Activated CD8-positive, alpha-beta memory T cell treated with anti-CD3 and anti-CD28 coated beads for 1 hour (primary cell): Measurements from ENCODE around the gene ZNF532.

Experiments used
- DNase-seq, 2 donors: peaks; one replicate each; pipeline ENCODE4 v3.0.0-alpha.2; 2020; ENCODE audit warnings: low read depth in 1 of 2; ENCODE audit errors: extremely low read depth in 1 of 2

ZNF532 gene

DNA sequence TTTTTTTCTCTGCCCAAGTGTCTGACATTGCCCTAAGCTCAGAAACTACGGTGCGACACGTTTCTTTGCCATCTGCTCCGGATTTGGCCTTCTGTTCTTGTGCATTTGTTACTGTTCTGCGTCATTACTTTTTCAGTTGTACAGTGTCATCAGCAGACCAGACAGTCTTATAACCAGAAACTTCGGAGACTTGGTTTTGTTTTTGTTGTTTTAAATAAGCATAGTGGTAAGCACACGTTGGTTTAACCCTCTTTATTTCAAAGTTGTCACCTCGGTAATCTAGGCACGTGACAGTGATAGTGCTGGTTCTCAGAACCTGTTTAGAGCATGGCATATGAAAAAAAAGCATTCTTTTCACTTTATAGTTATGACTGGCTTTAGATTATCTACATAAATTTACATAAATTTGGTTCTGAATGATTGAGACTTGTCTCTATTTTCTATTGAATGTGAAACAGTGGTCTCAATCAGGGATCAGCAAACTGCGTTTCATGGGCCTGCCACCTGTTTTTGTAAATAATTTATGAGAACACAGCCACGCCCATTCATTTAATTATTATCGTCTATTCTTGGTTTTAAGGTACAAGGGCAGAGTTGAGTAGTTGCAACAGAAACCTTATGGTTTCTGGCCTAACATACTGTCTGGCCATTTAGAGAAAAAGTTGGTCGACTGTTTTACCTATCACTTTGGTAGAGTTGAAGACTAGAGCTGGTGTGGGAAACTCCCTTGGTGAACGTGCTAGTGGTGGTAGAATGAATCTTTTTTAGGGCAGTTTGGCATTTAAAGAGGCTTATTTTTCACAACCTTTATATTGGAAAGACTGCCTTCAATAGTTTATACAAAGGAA, 106.5 kb downstream of the ZNF532 start:
- DNase-seq, result no peak

GRCh38 chr18:58975296-58975695, 110.6 kb downstream of the ZNF532 start:
- DNase-seq, result no peak

DNA sequence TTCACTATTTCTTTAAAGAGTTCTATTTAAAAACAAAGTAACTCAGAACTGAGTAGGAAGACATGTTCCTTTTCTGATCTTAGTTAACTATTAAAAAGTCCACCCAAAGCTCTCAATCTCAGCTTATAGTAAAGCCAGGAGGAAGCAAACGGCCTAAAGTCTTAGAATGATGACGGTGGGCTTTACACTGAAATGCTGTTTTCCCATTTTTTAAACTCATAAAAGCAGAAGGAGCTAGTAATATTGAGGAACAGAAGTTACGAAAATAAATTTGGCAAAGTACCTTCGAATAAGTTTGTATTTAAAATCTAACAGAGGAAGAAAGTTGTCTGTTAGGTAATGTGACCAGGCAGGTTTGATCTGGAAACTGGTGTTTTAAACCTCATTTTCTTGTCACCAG, 111.1 kb downstream of the ZNF532 start:
- no peak for DNase-seq

GRCh38 chr18:58977223-58977622, 112.5 kb downstream of the ZNF532 start:
- no peak for DNase-seq

DNA sequence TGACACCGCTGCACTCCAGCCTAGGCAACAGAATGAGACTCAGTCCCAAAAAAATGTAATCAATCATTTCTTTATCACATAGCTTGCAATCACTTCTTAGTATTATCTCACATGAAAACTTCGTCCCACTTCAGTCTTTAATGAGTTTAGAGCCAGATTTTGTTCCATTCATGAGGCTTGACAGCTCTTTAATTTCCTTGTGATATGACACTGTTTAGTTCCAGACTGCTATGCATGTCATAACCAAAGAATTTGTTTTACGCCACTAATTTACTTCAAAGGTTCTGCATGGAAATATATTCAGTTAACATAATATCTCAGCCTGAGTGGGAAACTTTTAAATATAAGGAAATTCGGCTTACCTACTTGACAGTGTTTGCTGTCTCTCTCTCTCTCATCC, 113.1 kb downstream of the ZNF532 start:
- DNase-seq, result no peak

DNA sequence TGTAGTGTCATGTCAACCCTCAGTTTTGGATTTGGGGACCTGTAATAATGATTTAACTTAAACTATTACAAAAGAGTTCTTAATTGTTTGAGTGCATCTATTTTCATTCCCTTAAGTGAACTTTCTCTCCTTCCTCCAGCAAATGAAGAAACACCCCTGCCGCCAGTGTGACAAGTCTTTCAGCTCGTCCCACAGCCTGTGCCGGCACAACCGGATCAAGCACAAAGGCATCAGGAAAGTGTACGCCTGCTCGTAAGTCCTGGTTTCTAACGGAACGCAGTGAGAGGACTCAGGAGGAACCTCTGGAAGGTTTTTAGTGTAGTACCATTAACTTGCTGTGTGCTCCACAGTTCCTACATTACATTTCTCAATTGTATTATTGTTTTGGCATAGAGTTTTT, 114.2 kb downstream of the ZNF532 start:
- DNase-seq, result no peak

GRCh38 chr18:58979615-58980014, 114.9 kb downstream of the ZNF532 start:
- DNase-seq, result no peak

GRCh38 chr18:58980991-58981390, 116.3 kb downstream of the ZNF532 start:
- DNase-seq, result no peak

GRCh38 chr18:58983260-58984155, 118.8 kb downstream of the ZNF532 start:
- DNase-seq, result no peak

GRCh38 chr18:58988600-58988999, 123.9 kb downstream of the ZNF532 start:
- no peak for DNase-seq

DNA sequence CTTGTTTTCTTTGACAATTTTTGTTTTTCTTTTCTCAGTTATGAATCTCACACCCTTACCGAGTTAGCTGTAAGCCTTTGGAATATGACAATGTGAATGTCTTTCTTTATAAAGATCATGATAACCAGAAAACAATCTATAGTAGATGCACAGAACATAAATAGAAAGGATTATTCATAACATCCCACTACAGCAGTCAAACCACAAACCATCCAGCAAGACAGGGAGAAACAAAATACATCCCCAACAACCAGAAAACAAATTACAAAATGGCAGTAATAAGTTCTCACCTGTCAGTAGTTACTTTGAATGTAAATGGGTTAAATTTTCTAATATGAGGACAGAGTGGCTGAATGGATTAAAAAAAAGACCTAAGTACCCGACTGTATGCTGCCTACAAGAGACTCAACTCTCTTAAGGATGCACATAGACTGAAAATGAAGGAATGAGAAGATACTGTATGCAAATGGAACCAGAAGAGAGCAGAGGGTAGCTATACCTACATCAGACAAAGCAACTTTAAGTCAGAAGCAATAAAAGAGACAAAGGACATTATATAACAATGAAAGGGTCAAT, 124.6 kb downstream of the ZNF532 start:
- no peak for DNase-seq

- DNase-seq, result no peak
These were observed 126.0 kb downstream of the ZNF532 start for GRCh38 chr18:58990720-58991119.

- DNase-seq, result no peak
These were observed 126.6 kb downstream of the ZNF532 start for GRCh38 chr18:58991167-58991798.

DNA sequence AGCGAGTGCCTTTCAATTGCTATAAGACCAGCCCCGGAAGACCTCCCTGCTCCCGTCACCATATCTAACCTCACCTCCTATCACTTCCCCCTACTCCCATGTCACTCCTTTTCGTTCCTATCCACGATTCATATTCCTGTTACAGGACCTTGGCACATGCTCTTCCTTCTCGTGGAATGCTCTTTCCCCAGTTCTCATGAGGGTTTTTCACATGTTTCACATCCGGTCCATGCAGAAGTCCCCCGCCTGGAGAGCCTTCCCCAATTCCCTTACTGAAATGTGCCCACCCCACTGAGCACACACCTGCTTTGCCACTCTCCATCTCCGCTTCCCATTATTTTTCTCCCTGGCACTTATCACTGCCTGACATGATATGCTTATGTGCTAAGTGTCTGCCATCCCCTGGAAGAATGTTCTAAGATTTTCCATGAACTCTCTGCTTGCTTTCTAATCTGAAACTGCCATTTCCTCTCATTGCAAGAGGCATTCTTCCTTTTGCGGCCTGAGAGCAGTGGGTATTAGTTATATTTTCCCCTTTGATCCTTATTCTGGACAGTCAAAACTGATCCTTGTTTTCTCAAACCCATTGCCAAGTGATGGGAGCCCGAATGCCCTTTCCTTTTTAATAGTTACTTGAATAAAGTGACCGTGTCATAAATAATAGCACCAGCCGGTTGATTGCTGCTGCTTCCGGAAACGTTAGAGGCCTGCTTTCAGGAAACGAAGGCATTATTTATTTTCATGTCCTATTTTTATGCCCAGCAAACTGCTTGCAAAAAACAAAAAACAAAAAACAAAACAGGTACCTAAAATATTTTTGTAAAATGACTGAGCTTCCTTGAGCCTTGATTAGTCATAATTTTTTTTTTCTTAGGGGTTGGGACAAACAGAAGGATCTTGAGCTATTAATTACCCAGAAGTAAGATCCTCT, 127.9 kb downstream of the ZNF532 start:
- DNase-seq, result no peak

GRCh38 chr18:58993260-58993659, 128.6 kb downstream of the ZNF532 start:
- DNase-seq, result no peak

- no peak for DNase-seq
These were observed 131.0 kb downstream of the ZNF532 start for GRCh38 chr18:58995663-58996062.

GRCh38 chr18:58996131-58996641, 131.5 kb downstream of the ZNF532 start:
- DNase-seq, result no peak

DNA sequence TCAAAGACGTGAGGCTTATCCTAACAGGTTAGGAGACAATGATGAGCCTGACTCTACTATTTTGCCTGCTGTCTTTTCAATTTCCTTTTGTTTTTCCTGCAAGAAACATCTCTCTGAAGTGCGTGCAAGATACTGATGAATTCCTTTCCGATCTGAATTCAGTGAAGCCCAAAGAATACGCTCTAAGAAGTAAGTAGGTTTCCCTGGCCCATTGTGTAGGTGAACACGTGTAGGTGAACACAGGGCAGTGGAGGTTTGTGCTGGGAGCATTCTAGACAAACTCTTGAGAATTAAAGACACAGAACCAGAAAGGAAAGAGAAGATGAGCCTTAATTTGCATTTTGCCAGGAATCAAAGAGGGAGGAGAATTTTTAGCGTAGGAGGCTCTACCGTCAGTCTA, 132.0 kb downstream of the ZNF532 start:
- no peak for DNase-seq

- DNase-seq, result no peak
These were observed 133.2 kb downstream of the ZNF532 start for GRCh38 chr18:58997811-58998337.
